ENCODE measurements around the gene NR1H3.

DNA sequence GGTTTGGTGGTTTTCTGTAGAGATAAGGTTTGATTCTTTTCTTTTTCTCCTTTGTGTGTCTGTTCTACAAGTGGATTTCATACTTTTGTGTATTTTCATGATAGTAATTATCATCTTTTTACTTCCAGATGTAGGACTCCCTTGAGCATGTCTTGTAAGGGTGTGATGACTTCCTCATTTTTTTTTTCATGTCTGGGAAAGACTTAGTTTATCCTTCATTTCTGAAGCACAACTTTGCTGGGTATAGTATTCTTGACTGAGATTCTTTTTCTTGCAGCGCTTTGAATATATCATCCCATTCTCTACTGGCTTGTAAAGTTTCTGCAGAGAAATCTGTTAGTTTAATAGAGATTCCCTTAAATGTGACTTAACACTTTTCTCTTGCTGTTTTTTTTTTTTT lies 45.1 kb downstream of the NR1H3 start:
- TF ChIP-seq POLR2AphosphoS5 (IDR thresholded peaks at IDR 0.05) (no peak), POLR2A (IDR thresholded peaks at IDR 0.05) (no peak)
- TF ChIP-seq, protein P1, sequence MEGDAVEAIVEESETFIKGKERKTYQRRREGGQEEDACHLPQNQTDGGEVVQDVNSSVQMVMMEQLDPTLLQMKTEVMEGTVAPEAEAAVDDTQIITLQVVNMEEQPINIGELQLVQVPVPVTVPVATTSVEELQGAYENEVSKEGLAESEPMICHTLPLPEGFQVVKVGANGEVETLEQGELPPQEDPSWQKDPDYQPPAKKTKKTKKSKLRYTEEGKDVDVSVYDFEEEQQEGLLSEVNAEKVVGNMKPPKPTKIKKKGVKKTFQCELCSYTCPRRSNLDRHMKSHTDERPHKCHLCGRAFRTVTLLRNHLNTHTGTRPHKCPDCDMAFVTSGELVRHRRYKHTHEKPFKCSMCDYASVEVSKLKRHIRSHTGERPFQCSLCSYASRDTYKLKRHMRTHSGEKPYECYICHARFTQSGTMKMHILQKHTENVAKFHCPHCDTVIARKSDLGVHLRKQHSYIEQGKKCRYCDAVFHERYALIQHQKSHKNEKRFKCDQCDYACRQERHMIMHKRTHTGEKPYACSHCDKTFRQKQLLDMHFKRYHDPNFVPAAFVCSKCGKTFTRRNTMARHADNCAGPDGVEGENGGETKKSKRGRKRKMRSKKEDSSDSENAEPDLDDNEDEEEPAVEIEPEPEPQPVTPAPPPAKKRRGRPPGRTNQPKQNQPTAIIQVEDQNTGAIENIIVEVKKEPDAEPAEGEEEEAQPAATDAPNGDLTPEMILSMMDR (IDR thresholded peaks at IDR 0.05), result no peak
